GM12878 (cell line): ENCODE measurements around the gene CLN3. TPM values are rescaled to one million over a fixed set of nuclear protein-coding genes. Genes with fewer than 3 reads are reported as not detected.

Experiments used
- ATAC-seq: fragments of 200-7000 bp; cut with Tn5 transposase; 3 replicates; pipeline ENCODE4 v1.9.1; 2020; ENCODE audit warnings: mild to moderate bottlenecking, moderate library complexity
- BruUV-seq: library from RNA; stranded (reverse); fragments of 400-500 nt; replicated peaks from 2 replicates; lab custom pipeline; 2021; lab: Mats Ljungman, UMichigan
- CTCF ChIA-PET: fragments of 300-600 bp; sonication (Branson Sonifier 250); formaldehyde crosslinking; extraction: SDS; loops from one replicate; lab custom pipeline; 2021; ENCODE audit warnings: inconsistent platforms; lab: Yijun Ruan, JAX
- POLR2A ChIA-PET: fragments of 350-600 bp; formaldehyde crosslinking; extraction: SDS; loops from one replicate; lab custom pipeline; 2021; ENCODE audit warnings: inconsistent platforms; lab: Charles Lee
- RAD21 ChIA-PET: fragments of 300-600 bp; sonication (Branson Sonifier 250); formaldehyde crosslinking; loops from one replicate; lab custom pipeline; 2023; ENCODE audit warnings: antibody characterized with exemption; ENCODE audit not compliant: unreplicated experiment; lab: Charles Lee
- SMC1A ChIA-PET: fragments of 300-600 bp; sonication (Branson Sonifier 250); formaldehyde crosslinking; loops from one replicate; lab custom pipeline; 2023; ENCODE audit not compliant: unreplicated experiment, uncharacterized antibody; lab: Charles Lee
- DNase-seq: peaks from one replicate; pipeline ENCODE4 v3.0.0-alpha.2; 2011; ENCODE audit warnings: low read depth, low spot score
- FAIRE-seq: peaks from 3 replicates; lab custom pipeline; 2011; peaks lifted over from hg19 to GRCh38; lab: Jason Lieb, UNC
- H2AFZ ChIP-seq: 2 replicates; pipeline ENCODE4 v1.6.0; 2011; ENCODE audit warnings: low read depth, low read length, control low read depth; ENCODE audit not compliant: control insufficient read depth
- H3K27ac ChIP-seq: 2 replicates; pipeline ENCODE4 v1.5.1; 2011; ENCODE audit warnings: control low read depth; ENCODE audit not compliant: control insufficient read depth, insufficient read depth
- H3K27me3 ChIP-seq, 2 experiments: replicated peaks in 1 of 2; 2 replicates each; pipeline versions ENCODE4 v1.6.0 to v1.6.1; 2011; ENCODE audit warnings: low read length in 1 of 2; ENCODE audit not compliant: control insufficient read depth in 2 of 2, insufficient read depth in 2 of 2
- H3K36me3 ChIP-seq, 2 experiments: 2 replicates each; pipeline ENCODE4 v1.5.1; 2011; ENCODE audit warnings: low read length in 1 of 2; ENCODE audit not compliant: control insufficient read depth in 2 of 2, insufficient read depth in 2 of 2
- H3K4me1 ChIP-seq: 2 replicates; pipeline ENCODE4 v1.6.1; 2011; ENCODE audit warnings: mild to moderate bottlenecking, low read length, moderate library complexity, mixed read lengths; ENCODE audit not compliant: control insufficient read depth, insufficient read depth
- H3K4me2 ChIP-seq: 2 replicates; pipeline ENCODE4 v1.6.0; 2011; ENCODE audit warnings: control low read depth; ENCODE audit not compliant: control insufficient read depth, insufficient read depth
- H3K4me3 ChIP-seq: fragments of 200-600 bp; sonication (generic); 2 replicates; pipeline ENCODE4 v1.5.1; 2016
- H3K79me2 ChIP-seq: 2 replicates; pipeline ENCODE4 v1.6.0; 2011; ENCODE audit warnings: low read length; ENCODE audit not compliant: control insufficient read depth, insufficient read depth
- H3K9ac ChIP-seq: 2 replicates; pipeline ENCODE4 v1.8.0; 2011; ENCODE audit warnings: low read length, control low read depth, mixed read lengths; ENCODE audit not compliant: control insufficient read depth, insufficient read depth
- H3K9me3 ChIP-seq: replicated peaks from 3 replicates; pipeline ENCODE4 v1.5.1; 2011; ENCODE audit warnings: mild to moderate bottlenecking, low read length; ENCODE audit not compliant: control insufficient read depth, insufficient read depth
- H4K20me1 ChIP-seq: 2 replicates; pipeline ENCODE4 v1.6.0; 2011; ENCODE audit not compliant: control insufficient read depth, insufficient read depth
- CBX5 ChIP-seq: sonication (generic); IDR thresholded peaks from 2 replicates; pipeline ENCODE4 v1.6.1; 2016; ENCODE audit warnings: low read depth, moderate library complexity, mild to moderate bottlenecking, inconsistent platforms
- KLF5 ChIP-seq: fragments of 450-650 bp; IDR thresholded peaks from 2 replicates; pipeline ENCODE4 v1.6.1; 2014; ENCODE audit warnings: mild to moderate bottlenecking; ENCODE audit not compliant: partially characterized antibody
- PAX5 ChIP-seq: IDR thresholded peaks from 2 replicates; pipeline ENCODE4 v1.6.1; 2011; ENCODE audit warnings: low read depth, low read length, borderline replicate concordance
- ZNF274 ChIP-seq: IDR thresholded peaks from one replicate; pipeline ENCODE4 v1.8.0; 2011; ENCODE audit not compliant: insufficient read length, insufficient read depth
- WGBS: methylation state at CpG from one replicate; pipeline ENCODE4 v1.1.6; 2016; ENCODE audit warnings: low lambda C conversion rate; ENCODE audit not compliant: insufficient replicate concordance, insufficient coverage; ENCODE audit errors: missing lambda C conversion rate; 5-methylcytosine and 5-hydroxymethylcytosine counted together
- in situ Hi-C: fragments of 300-500 bp; cut with MboI; formaldehyde crosslinking; loops from 9 replicates; pipeline ENCODE4 v1.14.3; 2018; ENCODE audit warnings: mixed read lengths
- intact Hi-C: fragments of 100-400 bp; cut with micrococcal nuclease; formaldehyde crosslinking; loops from one replicate; pipeline ENCODE4 v1.14.2; 2022; ENCODE audit not compliant: unreplicated experiment
- polyA plus RNA-seq, 11 experiments: library from polyadenylated mRNA; depleted of rRNA in 4 of 11; unstranded in 6 of 11; stranded (reverse) in 5 of 11; fragments of >200 nt; fragmentation: Nextera tagmentation in 4 of 11; fragmentation: Illumina TruSeq in 1 of 11; extraction: Ambion mirVana in 4 of 11; extraction: Trizol in 1 of 11; gene quantifications; 1 replicate in 1 of 11; 2 replicates in 10 of 11; pipeline versions ENCODE4 v1.2.1 to v1.2.3, GENCODE V29; 2011 to 2016; ENCODE audit warnings: inconsistent platforms in 2 of 11, missing spikeins in 2 of 11, low read depth in 1 of 11
- total RNA-seq, 4 experiments: library from RNA; depleted of rRNA in 3 of 4; stranded (reverse); fragments of >200 nt in 3 of 4; fragmentation: Illumina TruSeq in 1 of 4; extraction: Trizol in 1 of 4; gene quantifications; 2 replicates each; pipeline versions ENCODE4 v1.2.1 to v1.2.3, GENCODE V29; 2013 to 2021
- TF ChIP-seq, protein P1 (sequence below): fragments of 450-650 bp; IDR thresholded peaks from 2 replicates; pipeline ENCODE4 v1.6.1; 2017; ENCODE audit warnings: mild to moderate bottlenecking, moderate library complexity
- TF ChIP-seq, protein P2 (sequence below): fragments of 450-650 bp; IDR thresholded peaks from 2 replicates; pipeline ENCODE4 v1.6.1; 2017; ENCODE audit warnings: low read depth, mild to moderate bottlenecking, moderate library complexity

The CLN3 gene
- total and polyA plus RNA-seq, 10 of the 15 experiments (the other 5 are each of a cell fraction or from before 2014, with no cell fraction given) = 2.3 to 25.0 (median 16.6) TPM

DNA sequence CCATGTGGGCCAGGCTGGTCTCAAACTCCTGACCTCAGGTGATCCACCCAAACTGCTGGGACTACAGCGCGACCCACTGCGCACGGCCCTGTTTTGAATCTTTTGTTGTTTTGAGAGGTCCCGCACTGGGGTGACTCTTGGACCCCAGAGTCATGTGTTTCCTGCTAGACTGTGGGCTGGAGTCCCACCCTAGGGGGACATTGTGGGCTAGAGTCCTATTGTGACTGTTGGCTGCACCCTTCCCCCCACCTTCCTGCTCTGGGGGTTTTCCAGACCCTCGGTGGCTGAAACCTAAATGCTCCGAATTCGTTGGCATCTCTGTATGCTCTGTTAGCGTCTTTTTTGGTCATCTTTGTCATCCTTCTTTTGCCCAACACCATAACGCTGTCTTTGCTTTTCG is 30.9 kb upstream of the CLN3 start (continued):
- TF ChIP-seq PAX5 (0 out of 2 replicates have a peak, but pooled peaks have one; percentile 26), KLF5 (peak; percentile 33)
- TF ChIP-seq, protein P1, sequence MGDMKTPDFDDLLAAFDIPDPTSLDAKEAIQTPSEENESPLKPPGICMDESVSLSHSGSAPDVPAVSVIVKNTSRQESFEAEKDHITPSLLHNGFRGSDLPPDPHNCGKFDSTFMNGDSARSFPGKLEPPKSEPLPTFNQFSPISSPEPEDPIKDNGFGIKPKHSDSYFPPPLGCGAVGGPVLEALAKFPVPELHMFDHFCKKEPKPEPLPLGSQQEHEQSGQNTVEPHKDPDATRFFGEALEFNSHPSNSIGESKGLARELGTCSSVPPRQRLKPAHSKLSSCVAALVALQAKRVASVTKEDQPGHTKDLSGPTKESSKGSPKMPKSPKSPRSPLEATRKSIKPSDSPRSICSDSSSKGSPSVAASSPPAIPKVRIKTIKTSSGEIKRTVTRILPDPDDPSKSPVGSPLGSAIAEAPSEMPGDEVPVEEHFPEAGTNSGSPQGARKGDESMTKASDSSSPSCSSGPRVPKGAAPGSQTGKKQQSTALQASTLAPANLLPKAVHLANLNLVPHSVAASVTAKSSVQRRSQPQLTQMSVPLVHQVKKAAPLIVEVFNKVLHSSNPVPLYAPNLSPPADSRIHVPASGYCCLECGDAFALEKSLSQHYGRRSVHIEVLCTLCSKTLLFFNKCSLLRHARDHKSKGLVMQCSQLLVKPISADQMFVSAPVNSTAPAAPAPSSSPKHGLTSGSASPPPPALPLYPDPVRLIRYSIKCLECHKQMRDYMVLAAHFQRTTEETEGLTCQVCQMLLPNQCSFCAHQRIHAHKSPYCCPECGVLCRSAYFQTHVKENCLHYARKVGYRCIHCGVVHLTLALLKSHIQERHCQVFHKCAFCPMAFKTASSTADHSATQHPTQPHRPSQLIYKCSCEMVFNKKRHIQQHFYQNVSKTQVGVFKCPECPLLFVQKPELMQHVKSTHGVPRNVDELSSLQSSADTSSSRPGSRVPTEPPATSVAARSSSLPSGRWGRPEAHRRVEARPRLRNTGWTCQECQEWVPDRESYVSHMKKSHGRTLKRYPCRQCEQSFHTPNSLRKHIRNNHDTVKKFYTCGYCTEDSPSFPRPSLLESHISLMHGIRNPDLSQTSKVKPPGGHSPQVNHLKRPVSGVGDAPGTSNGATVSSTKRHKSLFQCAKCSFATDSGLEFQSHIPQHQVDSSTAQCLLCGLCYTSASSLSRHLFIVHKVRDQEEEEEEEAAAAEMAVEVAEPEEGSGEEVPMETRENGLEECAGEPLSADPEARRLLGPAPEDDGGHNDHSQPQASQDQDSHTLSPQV = no peak
- TF ChIP-seq, protein P2, sequence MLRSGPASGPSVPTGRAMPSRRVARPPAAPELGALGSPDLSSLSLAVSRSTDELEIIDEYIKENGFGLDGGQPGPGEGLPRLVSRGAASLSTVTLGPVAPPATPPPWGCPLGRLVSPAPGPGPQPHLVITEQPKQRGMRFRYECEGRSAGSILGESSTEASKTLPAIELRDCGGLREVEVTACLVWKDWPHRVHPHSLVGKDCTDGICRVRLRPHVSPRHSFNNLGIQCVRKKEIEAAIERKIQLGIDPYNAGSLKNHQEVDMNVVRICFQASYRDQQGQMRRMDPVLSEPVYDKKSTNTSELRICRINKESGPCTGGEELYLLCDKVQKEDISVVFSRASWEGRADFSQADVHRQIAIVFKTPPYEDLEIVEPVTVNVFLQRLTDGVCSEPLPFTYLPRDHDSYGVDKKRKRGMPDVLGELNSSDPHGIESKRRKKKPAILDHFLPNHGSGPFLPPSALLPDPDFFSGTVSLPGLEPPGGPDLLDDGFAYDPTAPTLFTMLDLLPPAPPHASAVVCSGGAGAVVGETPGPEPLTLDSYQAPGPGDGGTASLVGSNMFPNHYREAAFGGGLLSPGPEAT = peak; percentile 43; the same call in 1 of the 2 replicates

DNA sequence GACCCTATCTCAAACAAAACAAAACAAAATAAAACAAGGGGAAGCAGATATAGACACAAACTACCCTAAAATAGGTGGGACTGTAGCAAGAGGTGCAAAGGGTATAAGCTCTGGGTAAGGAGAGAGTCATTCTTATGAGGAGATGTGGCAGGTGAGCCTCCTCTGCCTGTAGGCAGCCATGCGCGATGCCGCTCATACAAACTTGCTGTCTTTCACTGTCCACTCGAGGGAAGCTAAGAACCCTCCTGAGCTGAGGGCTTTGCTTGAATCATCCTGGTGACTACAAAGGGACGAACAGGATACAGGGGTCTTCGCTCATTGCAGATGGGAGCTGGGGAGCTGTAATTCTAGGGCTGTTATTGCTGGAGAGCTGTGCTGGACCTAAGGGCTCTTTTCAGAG is 29.6 kb upstream of the CLN3 start:
- RAD21 ChIA-PET = interaction anchor here (1.2 kb wide), 1 partner anchor 15 kb away, joined by 3 read pairs; the partner anchor contains the start of gene IL27
- SMC1A ChIA-PET = no interaction called here
- Histone ChIP-seq H3K9me3 (no peaks in the 10 kb centered on the region), H3K4me1 (peaks cover 10% of the 10 kb centered on the region; the same call in 1 of the 2 replicates), H3K4me2 (no peak overlapping the region), H4K20me1 (no peaks in the 10 kb centered on the region), H3K27ac (no peak overlapping the region), H2AFZ (peak overlapping the region; percentile 4; the same call in 1 of the 2 replicates), H3K36me3 (no peaks in the 10 kb centered on the region), H3K27me3 (no peaks in the 10 kb centered on the region), H3K4me3 (no peak overlapping the region), H3K9ac (no peak overlapping the region), H3K79me2 (no peaks in the 10 kb centered on the region)
- intact Hi-C loops (no loop called here), in situ Hi-C loops (no loop called here)
- FAIRE-seq (no peak), ATAC-seq (no peak), DNase-seq (no peak)
- BruUV-seq = no TSS peak
- no peak for TF ChIP-seq ZNF274
- TF ChIP-seq, protein P2 = no peak
- TF ChIP-seq PAX5 = peak; percentile 35; the same call in 1 of the 2 replicates
- TF ChIP-seq CBX5 = no peak
- POLR2A ChIA-PET = no interaction called here
- CTCF ChIA-PET = interaction anchor here (1.1 kb wide), 1 partner anchor 9 kb away, joined by 6 read pairs; no protein-coding TSS in a partner anchor
- 63% methylated on average over 6 of the region's 6 CpGs for WGBS
